Endothelial cell of umbilical vein (primary cell): ENCODE data around the gene AP2A2. TPM values are rescaled to one million over a fixed set of nuclear protein-coding genes. Genes with fewer than 3 reads are reported as not detected.

ENCODE experiments used
- BruUV-seq: library from RNA; stranded (reverse); fragments of 400-500 nt; replicated peaks from 2 replicates; lab custom pipeline; 2021; lab: Mats Ljungman, UMichigan
- CTCF ChIA-PET: fragments of 300-600, 350-600 bp; sonication (Branson Sonifier 250); formaldehyde crosslinking; loops from one replicate; lab custom pipeline; 2021; ENCODE audit warnings: antibody characterized with exemption, inconsistent platforms; lab: Charles Lee
- POLR2A ChIA-PET: fragments of 300-600, 350-600 bp; sonication (Branson Sonifier 250); formaldehyde crosslinking; loops from one replicate; lab custom pipeline; 2021; ENCODE audit warnings: antibody characterized with exemption, inconsistent platforms; lab: Charles Lee
- DNase-seq: peaks from one replicate; pipeline ENCODE4 v3.0.0-alpha.2; 2011; ENCODE audit warnings: low read depth, low spot score
- FAIRE-seq: peaks from 2 replicates; lab custom pipeline; 2011; peaks lifted over from hg19 to GRCh38; lab: Jason Lieb, UNC
- H2AFZ ChIP-seq: 2 replicates; pipeline ENCODE4 v1.6.0; 2012; ENCODE audit warnings: low read depth, low read length, control low read depth, inconsistent platforms
- H3K27ac ChIP-seq: 2 replicates; pipeline ENCODE4 v1.5.1; 2011; ENCODE audit warnings: low read depth, mild to moderate bottlenecking, control low read depth, low read length, moderate library complexity; ENCODE audit not compliant: insufficient read depth
- H3K27me3 ChIP-seq, 2 experiments: 2 replicates each; pipeline versions ENCODE4 v1.6.0 to v1.6.1; 2011; ENCODE audit warnings: low read length in 2 of 2, mixed read lengths in 1 of 2; ENCODE audit not compliant: control insufficient read depth in 2 of 2, insufficient read depth in 2 of 2
- H3K36me3 ChIP-seq, 2 experiments: 2 replicates in 1 of 2; 3 replicates in 1 of 2; pipeline ENCODE4 v1.5.1; 2011; ENCODE audit warnings: low read length in 2 of 2, mild to moderate bottlenecking in 1 of 2, moderate library complexity in 1 of 2; ENCODE audit not compliant: control insufficient read depth in 2 of 2, insufficient read depth in 2 of 2; ENCODE audit errors: extremely low read depth in 1 of 2
- H3K4me1 ChIP-seq: 3 replicates; pipeline ENCODE4 v1.5.1; 2011; ENCODE audit warnings: mild to moderate bottlenecking, low read length; ENCODE audit not compliant: control insufficient read depth, insufficient read depth; ENCODE audit errors: extremely low read depth
- H3K4me2 ChIP-seq: 2 replicates; pipeline ENCODE4 v1.6.1; 2011; ENCODE audit warnings: low read length, control low read depth, mixed read lengths; ENCODE audit not compliant: insufficient read depth
- H3K4me3 ChIP-seq, 3 experiments: fragments of 200-600 bp in 1 of 3; sonication (generic), shearing (Covaris generic) in 1 of 3; replicated peaks in 1 of 3; 2 replicates each; pipeline ENCODE4 v1.5.1; 2011 to 2016; ENCODE audit warnings: control low read depth in 3 of 3, low read length in 3 of 3, mild to moderate bottlenecking in 2 of 3, inconsistent platforms in 1 of 3, low read depth in 1 of 3, moderate library complexity in 1 of 3; ENCODE audit not compliant: insufficient read depth in 1 of 3
- H3K79me2 ChIP-seq: 2 replicates; pipeline ENCODE4 v1.6.0; 2012; ENCODE audit warnings: low read length, inconsistent platforms; ENCODE audit not compliant: control insufficient read depth, insufficient read depth
- H3K9ac ChIP-seq: replicated peaks from 2 replicates; pipeline ENCODE3; 2011; ENCODE audit warnings: low read length, control low read depth; ENCODE audit not compliant: insufficient read depth; ENCODE audit errors: extremely low read depth
- H3K9me1 ChIP-seq: replicated peaks from 3 replicates; pipeline ENCODE4 v1.6.0; 2011; ENCODE audit warnings: mild to moderate bottlenecking, low read length; ENCODE audit not compliant: control insufficient read depth, insufficient read depth; ENCODE audit errors: extremely low read depth
- H3K9me3 ChIP-seq: replicated peaks from 2 replicates; pipeline ENCODE4 v1.5.1; 2012; ENCODE audit warnings: low read length, inconsistent platforms; ENCODE audit not compliant: control insufficient read depth, insufficient read depth
- H4K20me1 ChIP-seq: replicated peaks from 2 replicates; pipeline ENCODE3; 2011; ENCODE audit warnings: mild to moderate bottlenecking, low read length; ENCODE audit not compliant: control insufficient read depth, insufficient read depth; ENCODE audit errors: extremely low read depth
- CTCF ChIP-seq, 2 donors: IDR thresholded peaks; 1 replicate in 1 of 2; 2 replicates in 1 of 2; pipeline ENCODE4 v1.5.1; 2011; ENCODE audit warnings: low read length in 2 of 2, mild to moderate bottlenecking in 2 of 2, moderate library complexity in 2 of 2, control low read depth in 1 of 2, inconsistent platforms in 1 of 2, low read depth in 1 of 2; ENCODE audit not compliant: insufficient read depth in 1 of 2; ENCODE audit errors: extremely low read depth in 1 of 2
- EZH2 ChIP-seq: IDR thresholded peaks from 2 replicates; pipeline ENCODE4 v1.6.1; 2012; ENCODE audit warnings: borderline replicate concordance, low read depth, mild to moderate bottlenecking, moderate library complexity, low read length, inconsistent platforms; ENCODE audit not compliant: severe bottlenecking
- FOS ChIP-seq: IDR thresholded peaks from 2 replicates; pipeline ENCODE4 v1.6.1; 2011; ENCODE audit warnings: mild to moderate bottlenecking, low read length, moderate library complexity, borderline replicate concordance; ENCODE audit not compliant: insufficient read depth
- GATA2 ChIP-seq: IDR thresholded peaks from 2 replicates; pipeline ENCODE4 v1.7.0; 2011; ENCODE audit warnings: low read depth, mild to moderate bottlenecking, moderate library complexity, mixed read lengths, low read length; ENCODE audit not compliant: insufficient read length, insufficient read depth
- JUN ChIP-seq: IDR thresholded peaks from 2 replicates; pipeline ENCODE4 v1.6.1; 2011; ENCODE audit warnings: borderline replicate concordance, low read depth; ENCODE audit not compliant: insufficient read length, insufficient read depth
- MAX ChIP-seq: IDR thresholded peaks from 2 replicates; pipeline ENCODE4 v1.6.1; 2011; ENCODE audit not compliant: insufficient read depth, insufficient read length
- MYC ChIP-seq: IDR thresholded peaks from one replicate; pipeline ENCODE4 v1.6.1; 2011; ENCODE audit warnings: mild to moderate bottlenecking, low read depth, low read length
- POLR2A ChIP-seq: IDR thresholded peaks from 2 replicates; pipeline ENCODE4 v1.6.1; 2012; ENCODE audit warnings: low read depth, mild to moderate bottlenecking, control low read depth, low read length
- POLR2AphosphoS5 ChIP-seq: IDR thresholded peaks from 2 replicates; pipeline ENCODE4 v1.6.1; 2012; ENCODE audit warnings: low read depth, mild to moderate bottlenecking, control low read depth, low read length, moderate library complexity; ENCODE audit not compliant: insufficient read depth
- dilution Hi-C: fragments of 300-500 bp; cut with MboI; formaldehyde crosslinking; loops from one replicate; pipeline ENCODE4 v1.15.0; 2019; ENCODE audit warnings: low sequenced_read_pairs; ENCODE audit not compliant: extremely low pct_ligation_motif_present
- intact Hi-C: fragments of 100-400 bp; cut with micrococcal nuclease; formaldehyde crosslinking; loops from one replicate; pipeline ENCODE4 v1.10.0; 2022
- polyA plus RNA-seq, 4 experiments: library from polyadenylated mRNA; depleted of rRNA in 3 of 4; stranded (reverse) in 3 of 4; unstranded in 1 of 4; fragments of >200 nt; gene quantifications; 2 replicates each; pipeline versions ENCODE4 v1.2.1 to v1.2.3, GENCODE V29; 2011 to 2012; ENCODE audit warnings: missing spikeins in 1 of 4
- total RNA-seq: library from RNA; stranded (reverse); gene quantifications from 2 replicates; pipeline ENCODE4 v1.2.3, GENCODE V29; 2021

Gene AP2A2
- total and polyA plus RNA-seq, 2 donors (not counting 3 experiments of a cell fraction or from before 2014, with no cell fraction given) = 89.5 to 92.6 TPM

GRCh38 chr11:940496-941135 is 14.9 kb downstream of the AP2A2 start:
- Histone ChIP-seq H3K4me2 (no peak overlapping the region), H3K27me3 (no peaks in the 10 kb centered on the region), H3K36me3 (peaks cover 3% of the 10 kb centered on the region in 2 experiments), H3K79me2 (peaks cover 67% of the 10 kb centered on the region), H3K9me1 (no peaks in the 10 kb centered on the region), H4K20me1 (no peaks in the 10 kb centered on the region), H3K27ac (no peak overlapping the region), H3K9me3 (no peaks in the 10 kb centered on the region), H2AFZ (no peak overlapping the region), H3K9ac (no peak overlapping the region), H3K4me3 (no peak overlapping the region), H3K4me1 (peaks cover 16% of the 10 kb centered on the region)
- TF ChIP-seq POLR2A = no peak
- TF ChIP-seq MYC = no peak
- no peak for TF ChIP-seq GATA2
- TF ChIP-seq CTCF (IDR thresholded peaks at IDR 0.05; ENCODE audit: extremely low read depth in 1 of 2, insufficient read depth in 1 of 2, low read depth in 1 of 2, low read length in 2 of 2) = no peak
- no peak for TF ChIP-seq POLR2AphosphoS5
- TF ChIP-seq JUN = no peak
- no peak for TF ChIP-seq EZH2
- no peak for TF ChIP-seq MAX
- TF ChIP-seq FOS = no peak
- DNase-seq (peak; percentile 76), FAIRE-seq (peak; percentile 58)
- ChIA-PET CTCF (interaction anchor here (0.6 to 1.5 kb wide), 6 partner anchors 8 to 440 kb away, joined by 3 to 7 read pairs (median 5); partner anchors contain the start of gene AP2A2), POLR2A (no interaction called here)
- dilution Hi-C loops = no loop called here
- BruUV-seq = no TSS peak
- intact Hi-C loops = loop anchor here (1.0 kb wide), 1 partner anchor 9 kb away; no protein-coding TSS in a partner anchor
